Activated CD8-positive, alpha-beta memory T cell treated with anti-CD3 and anti-CD28 coated beads, Interleukin-2, amount 50 U/mL, for 4 hours (primary cell): Measurements from ENCODE around the gene RALGAPA1.
"Not testable (repeated sequence)": the region's sequence is repeated elsewhere in the genome, so short reads cannot be mapped to it uniquely, and the experiment has no call there.

Experiments used
- DNase-seq: peaks from one replicate; pipeline ENCODE4 v3.0.0-alpha.2; 2020

Gene RALGAPA1

DNA sequence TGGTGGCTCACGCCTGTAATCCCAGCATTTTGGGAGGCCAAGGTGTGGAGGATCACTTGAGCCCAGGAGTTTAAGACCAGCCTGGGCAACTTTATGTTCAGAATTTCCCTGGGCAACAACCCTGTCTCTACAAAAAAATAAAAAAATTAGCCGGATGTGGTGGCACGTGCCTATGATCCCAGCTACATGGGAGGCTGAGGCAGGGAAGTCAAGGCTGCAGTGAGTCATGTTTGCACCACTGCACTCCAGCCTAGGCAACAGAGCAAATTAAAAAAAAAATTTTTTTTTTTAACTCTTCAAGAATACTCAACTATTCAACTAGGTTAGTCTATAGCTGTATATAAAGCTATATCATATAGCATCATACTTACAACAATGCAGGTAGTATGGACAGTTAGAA lies 113.0 kb downstream of the RALGAPA1 start:
- no peak for DNase-seq

GRCh38 chr14:35695647-35696046 lies 113.4 kb downstream of the RALGAPA1 start:
- no peak for DNase-seq

DNA sequence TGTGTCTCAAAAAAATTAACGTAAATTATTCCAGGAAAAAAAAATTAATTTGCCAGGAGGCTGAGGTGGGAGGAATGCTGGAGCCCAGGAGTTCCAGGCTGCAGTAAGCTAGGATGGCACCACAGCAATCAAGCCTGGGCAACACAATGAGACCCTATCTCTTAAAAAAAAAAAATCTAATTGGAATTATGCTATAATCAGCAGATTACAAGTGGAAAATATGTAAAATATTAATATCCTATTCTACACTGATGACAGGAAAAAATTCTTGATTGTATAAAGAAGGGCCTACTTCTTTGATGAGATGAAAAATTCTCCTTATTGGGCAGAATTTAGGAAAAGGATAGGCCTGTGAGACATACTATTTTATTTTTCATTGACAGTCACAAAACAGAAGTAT lies 114.0 kb downstream of the RALGAPA1 start:
- DNase-seq, result no peak

GRCh38 chr14:35689000-35689460 lies 120.1 kb downstream of the RALGAPA1 start:
- no peak for DNase-seq

- no peak for DNase-seq
Measured at GRCh38 chr14:35688126-35688826, 120.8 kb downstream of the RALGAPA1 start.

DNA sequence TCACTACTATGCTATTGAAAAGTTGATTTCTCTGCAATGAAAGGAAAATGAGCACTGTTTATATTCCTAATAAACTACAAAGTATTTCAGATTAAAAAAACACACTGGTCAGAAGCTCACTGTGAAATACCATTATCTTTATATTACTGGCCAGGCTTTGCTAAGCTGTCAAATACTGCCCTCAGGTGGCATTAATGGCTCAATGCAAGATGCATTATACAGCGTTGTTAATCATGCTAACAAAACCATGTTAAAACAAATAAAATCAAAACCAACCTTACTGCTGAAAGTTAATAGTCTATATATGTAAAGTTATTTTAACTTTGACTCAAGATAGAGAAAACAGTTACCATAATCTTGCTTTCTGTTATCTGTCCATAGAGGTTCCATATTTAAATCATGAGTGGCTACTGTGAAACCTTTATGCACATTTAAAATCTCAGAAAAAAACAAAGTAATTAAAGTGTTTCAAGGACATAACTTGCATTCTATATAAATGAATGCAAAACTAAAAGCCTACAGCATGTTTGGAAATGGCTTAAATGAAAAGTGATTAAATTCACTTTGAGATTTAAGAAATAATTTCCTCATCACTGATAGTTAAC lies 121.7 kb downstream of the RALGAPA1 start:
- peak; percentile 22 for DNase-seq

DNA sequence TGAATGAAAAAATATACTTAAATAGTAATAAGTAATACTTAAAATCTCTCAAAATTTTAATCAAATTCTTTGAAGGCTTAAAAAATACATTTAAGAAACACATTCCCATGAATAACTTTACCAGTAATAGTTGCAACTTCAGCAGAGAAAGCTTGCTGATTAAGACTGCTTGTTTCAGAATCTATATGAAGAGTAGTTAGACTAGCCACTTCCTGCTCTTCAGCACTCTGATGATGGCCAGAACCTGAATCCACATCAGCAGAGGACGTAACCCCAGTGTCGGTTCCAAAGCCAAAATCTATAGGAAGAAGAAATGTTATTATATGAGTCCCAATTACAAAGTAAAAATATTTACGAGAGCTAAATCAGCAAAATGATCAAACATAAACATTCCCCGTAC lies 125.4 kb downstream of the RALGAPA1 start:
- DNase-seq, result not testable (repeated sequence)

DNA sequence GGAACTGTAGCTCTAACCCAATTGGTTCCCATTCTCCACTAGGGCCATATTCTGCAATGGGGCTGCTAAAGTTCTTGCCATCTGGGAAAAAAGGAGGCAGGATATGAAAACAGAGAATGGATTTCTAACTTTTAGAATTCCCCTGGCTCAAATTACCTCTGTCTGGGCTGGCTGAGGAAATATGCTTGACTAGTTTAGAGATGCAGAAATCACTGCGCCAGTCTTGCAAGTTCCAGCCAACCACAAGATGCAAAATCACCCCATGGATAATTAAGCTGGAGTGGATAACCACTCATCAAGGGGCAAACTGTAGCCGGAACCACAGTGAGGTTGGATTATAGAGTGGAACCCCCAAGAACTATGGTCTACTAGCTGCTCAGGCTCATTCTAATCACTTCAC lies 126.3 kb downstream of the RALGAPA1 start:
- no peak for DNase-seq

DNA sequence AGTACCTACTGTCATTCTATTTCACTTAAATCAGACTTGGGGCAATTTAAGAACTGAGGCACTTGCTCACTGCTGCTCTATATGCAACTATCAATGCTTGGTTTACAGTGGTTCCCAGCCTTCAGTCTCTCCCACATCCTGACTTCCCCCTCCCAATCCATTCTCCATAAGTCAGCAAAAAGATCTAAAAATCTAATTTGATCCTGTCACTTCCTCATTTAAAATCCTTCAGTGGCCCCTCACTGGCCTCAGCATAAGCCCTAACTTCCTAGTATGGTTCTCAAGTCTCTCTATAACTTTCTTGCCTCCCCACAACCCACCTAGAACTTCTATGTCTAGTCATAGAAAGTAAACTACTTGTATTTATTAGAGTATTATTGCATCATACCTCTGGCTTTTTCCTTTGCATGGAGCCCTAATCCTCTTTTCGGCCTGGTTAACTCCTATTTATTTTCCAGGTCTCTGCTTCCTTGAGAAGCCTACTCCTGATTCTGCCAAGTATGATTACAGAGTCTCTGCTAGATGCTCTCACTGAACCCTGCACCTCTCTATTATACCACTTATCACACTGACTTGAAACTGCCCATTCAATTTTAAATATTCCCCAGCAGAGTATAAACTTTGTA lies 130.6 kb downstream of the RALGAPA1 start:
- no peak for DNase-seq

DNA sequence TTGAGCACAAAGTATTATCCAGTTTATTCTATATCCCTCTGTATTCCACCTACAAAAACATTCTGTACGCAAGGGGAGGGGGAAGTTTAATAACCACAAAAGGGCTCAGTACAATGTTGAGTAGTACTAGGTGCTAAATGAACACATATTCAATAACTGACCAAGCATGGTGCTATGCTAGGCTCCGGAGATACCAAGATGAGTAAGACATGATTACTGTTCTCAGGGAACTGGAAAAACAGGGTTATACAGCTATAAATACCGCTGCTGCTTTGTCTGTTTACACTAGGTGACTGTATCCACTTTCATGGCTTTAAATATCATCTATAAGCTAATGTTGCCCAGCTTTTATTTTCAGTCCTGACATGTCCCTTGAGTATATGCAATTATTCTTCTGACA lies 139.3 kb downstream of the RALGAPA1 start:
- DNase-seq, result no peak

DNA sequence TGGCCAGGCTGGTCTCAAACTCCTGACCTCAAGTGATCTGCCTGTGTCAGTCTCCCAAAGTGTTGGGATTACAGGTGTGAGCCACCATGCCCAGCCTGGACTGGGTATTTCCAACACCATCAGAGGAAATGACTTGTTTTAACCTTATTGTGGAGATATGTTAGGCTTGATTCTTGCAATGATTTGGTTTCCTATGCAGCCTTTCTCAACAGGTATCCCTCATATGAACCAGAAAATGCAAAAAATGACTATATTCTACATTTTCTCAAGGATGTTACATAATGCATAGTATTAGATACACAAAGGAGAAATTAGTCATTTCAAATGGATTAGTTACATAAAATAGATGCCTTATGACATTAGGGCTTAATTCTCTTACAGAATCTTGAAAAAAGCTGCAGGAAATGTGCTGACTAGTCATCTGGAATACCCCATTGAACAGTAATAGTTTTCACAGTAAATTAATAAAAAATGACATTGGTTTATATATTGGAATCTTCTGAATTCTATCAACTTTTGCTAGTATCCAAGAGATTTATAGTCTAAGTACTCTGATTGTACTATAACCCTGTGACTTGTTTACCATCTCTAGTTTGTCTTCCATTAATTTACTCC lies 142.6 kb downstream of the RALGAPA1 start:
- DNase-seq, result no peak

DNA sequence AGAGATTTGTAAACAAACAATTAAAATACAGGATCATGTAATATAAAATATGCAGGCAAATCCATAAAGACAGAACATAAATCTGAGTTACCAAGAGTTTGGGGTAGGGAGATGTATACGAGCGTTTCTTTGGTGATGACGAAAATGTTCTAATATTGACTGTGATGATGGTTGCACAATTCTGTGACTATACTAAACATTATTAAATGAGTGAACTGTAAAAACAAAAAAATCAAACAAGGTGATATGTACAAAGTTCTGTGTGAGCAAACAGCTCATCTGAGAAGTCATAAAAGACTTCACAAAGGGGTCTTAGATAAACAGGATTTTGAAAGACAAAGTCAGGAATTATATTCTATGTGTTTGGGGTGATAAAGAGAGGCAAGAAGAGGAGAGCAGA lies 147.2 kb downstream of the RALGAPA1 start:
- no peak for DNase-seq

GRCh38 chr14:35653045-35653444 lies 156.1 kb downstream of the RALGAPA1 start:
- DNase-seq, result no peak

DNA sequence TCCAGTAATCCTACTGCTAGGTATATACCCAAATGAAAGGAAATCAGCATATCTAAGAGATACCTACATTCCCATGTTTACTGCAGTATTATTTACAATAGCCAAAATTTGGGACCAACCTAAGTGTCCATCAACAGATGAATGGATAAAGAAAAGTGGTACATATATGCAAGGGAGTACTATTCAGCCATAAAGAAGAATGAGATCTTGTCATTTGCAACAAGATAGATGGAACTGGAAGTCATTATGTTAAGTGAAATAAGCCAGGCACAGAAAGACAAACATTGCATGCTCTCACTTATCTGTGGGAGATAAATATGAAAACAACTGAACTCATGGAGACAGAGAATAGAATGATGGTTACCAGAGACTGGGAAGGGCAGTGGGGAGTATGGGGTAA lies 165.6 kb downstream of the RALGAPA1 start:
- DNase-seq, result no peak

GRCh38 chr14:35637851-35638250 lies 171.2 kb downstream of the RALGAPA1 start:
- DNase-seq, result no peak

DNA sequence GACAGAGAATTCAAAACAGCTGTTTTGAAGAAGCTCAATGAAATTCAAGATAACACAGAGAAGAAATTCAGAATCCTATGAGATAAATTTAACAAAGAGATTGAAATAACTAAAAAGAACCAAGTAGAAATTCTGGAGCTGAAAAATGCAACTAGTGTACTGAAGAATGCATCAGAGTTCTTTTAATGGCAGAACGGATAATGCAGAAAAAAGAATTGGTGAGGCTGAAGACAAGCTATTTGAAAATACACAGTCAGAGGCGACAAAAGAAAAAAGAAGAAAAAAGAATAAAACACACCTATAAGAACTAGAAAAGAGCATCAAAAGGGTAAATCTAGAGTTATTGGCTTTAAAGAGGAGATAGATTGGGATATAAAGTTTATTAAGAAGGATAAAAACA lies 171.8 kb downstream of the RALGAPA1 start:
- DNase-seq, result no peak

- DNase-seq, result no peak
Measured at GRCh38 chr14:35632676-35633075, 176.4 kb downstream of the RALGAPA1 start.

DNA sequence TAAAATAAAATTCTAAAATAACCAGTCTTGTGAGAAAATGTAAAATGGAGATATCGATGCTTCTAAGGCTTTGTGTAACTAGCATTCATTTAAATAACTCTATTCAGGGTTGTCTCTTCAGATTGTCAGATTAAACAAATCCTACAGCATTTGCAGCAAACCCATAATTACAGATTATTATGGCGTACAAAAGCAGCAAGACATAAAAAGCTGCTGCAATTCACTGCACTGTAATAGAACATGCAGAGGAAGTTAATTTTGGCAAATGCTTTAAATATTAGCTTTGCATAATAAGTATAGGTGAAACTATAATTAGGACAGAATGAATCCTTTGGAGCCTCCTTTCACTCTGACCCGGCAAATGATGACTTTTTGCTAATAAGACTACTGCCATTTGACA lies 176.8 kb downstream of the RALGAPA1 start:
- DNase-seq, result no peak

DNA sequence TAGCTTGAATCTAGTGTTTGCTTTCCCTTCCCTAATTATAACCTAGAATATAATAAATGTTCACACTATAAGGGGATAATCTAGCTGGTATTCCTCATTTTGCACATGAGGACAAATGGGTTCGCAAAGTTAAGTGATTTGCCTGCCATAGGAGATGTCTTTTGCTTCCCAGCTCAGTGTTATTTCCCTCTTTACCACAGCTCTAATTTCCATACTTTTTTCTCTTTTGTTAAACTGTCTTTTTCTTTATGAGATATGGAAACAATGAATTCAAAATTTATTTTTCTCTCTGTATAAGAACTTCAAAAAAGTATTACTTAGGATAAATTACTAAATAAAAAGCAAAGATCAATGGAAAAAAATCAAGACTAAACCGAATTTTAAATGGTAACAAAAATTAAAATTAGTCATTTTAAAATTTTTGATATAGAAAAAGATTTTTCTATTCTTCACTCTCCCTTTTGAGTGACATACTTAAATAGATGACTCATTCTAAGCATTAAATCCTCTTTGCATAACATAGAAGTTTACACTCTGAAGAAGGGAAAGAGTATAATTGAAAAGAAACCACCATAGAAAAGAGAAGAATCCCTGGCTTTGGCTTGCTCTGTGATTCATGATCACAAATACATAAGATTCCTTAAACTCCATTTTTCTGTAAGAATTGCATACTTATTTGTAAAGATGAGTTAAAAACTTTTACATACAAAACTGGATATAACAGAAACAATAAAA lies 177.9 kb downstream of the RALGAPA1 start:
- DNase-seq, result no peak

- no peak for DNase-seq
Measured at GRCh38 chr14:35628989-35629388, 180.1 kb downstream of the RALGAPA1 start.

GRCh38 chr14:35626947-35627346 lies 182.1 kb downstream of the RALGAPA1 start:
- DNase-seq, result not testable (repeated sequence)

DNA sequence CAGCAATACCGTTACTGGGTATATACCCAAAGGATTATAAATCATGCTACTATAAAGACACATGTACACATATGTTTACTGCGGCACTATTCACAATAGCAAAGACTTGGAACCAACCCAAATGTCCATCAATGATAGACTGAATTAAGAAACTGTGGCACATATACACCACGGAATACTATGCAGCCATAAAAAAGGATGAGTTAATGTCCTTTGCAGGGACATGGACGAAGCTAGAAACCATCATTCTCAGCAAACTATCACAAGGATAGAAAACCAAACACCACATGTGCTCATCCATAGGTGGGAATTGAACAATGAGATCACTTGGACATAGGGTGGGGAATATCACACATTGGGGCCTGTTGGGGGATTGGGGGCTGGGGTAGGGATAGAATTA lies 187.1 kb downstream of the RALGAPA1 start:
- DNase-seq, result not testable (repeated sequence)

GRCh38 chr14:35619998-35620397 lies 189.1 kb downstream of the RALGAPA1 start:
- DNase-seq, result not testable (repeated sequence)
